Stimulated activated CD4-positive, alpha-beta T cell treated with anti-CD3 and anti-CD28 coated beads, Interleukin-2, amount 100 ng/mL, for 24 hours (primary cell): ENCODE data around the gene PI4KA.

Source experiments
- DNase-seq, 2 donors: peaks; one replicate each; pipeline ENCODE4 v3.0.0-alpha.2; 2020

The PI4KA gene

DNA sequence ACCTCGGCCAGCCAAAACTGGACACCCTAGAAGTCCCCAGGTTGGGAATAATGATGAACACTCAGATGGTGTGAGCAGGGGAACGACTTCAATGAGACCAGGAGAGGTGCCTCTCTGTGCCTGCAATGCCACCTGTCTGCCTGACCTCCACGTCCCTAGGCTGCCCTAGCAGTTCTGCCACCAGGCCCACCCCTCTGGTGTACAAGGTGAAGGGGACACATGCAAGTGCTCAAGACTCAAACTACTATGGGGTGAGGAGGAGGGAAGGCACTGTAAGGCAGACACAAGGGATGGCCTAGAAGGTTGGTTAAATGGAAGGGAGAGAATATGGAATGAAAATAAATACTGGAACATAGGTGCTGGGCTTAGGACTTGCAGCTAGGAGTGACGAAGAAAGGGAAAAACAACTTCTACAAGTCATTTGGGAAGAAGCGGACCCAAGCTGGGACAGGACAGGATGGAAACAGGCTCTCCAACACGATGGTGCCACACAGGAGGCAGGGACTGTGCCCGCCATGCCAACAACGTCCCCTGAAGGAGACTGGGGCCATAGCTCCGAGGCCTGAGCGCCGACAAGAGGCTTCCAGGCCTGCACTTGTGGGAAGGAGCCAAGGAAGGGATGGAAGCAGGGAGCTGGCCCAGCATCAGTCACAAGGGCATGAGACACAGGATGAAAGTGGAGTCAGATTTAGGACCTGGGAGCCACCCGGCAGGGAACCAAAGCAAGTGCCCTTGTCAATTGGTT lies 66.2 kb downstream of the PI4KA start:
- DNase-seq, result no peak

DNA sequence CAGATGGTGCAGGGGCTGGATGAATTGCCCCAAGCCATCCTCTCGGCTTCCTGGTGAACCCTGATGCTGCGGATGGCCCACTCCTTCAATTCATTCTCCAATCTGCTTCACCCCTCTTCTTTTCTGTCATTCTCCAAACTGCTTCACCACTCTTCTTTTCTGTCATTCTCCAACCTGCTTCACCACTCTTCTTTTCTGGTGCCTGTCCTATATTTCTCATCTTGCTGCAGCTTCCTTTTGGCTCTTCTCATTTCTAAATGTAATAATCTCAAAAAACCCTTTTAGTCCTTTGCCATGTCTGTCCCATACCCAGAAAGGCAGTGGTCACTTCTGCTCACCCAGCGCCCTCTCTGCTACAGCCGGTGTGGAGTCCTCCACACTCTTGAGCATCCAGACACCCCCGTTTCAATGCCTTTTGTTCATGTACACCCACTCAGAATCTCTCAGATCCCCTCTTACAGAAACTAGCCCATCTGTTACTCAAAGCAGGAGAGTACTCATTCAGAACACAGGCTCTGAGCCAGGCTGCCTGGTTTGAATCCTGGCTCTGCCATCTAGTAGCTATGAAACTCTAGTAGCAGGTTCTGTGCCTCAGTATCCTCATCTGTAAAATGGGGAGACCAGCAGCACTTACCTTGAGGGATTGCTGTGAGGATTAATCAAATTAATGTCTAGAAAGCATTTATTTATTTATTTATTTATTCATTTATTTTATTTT lies 69.8 kb downstream of the PI4KA start:
- no peak for DNase-seq

DNA sequence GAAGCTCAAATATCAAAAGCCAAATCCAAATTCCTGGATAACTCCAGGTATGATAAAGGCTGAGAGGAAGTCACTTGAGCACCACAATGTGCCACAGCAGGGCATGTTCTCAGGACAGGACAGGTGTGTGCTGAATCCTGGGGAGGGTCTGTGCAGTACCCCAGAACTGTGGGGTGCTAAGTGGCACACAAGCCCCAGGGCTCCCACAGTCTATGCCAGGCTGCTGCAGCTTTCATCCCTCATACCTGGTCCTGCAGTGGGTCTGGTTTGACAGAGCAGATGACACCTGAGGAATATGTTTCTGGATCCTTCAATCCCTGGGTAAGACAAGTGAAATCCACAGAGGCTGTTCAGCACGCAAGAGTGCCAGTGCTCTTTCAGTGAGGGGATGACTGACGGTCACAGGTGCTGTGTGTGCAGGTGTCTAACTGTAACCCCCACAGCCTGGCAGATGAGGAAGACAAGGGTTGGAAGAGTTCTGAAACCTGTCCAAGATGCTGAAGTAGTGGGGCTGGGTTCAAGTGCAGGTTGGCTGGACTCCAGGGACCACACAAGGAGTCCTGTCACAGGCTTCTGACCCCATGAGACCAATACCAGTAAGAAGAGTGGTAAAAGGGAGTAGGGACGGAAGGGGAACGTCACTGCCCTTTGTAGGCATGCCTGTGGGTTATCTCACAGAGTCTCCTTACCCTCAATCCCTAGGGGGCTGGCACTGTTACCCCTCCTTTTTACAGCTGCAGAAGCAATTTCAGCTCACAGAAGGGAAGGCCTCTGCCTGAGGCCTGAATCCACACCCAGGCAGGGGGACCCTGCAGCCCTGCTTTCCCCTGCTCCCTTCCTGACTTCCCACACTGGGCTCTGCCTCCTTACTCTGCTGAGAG lies 70.6 kb downstream of the PI4KA start:
- DNase-seq, result no peak

DNA sequence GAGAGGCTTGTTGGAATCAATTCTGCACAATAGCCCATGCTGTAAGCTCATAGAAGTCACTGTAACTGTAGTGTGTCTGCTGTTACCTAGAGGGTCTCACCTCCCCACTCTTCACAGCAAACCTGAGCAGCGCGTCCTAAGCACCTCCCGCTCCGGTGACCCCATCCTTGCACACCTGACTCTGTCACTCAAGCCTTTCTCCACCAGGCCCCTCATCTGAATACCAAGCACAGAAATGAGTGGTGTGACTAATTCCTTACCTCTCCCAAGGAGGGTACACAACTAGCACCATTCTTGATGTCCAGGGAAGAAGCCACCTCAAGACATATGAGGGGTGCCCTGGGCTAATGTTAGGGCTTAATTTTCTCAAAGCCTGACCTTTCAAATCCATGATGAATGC lies 71.4 kb downstream of the PI4KA start:
- DNase-seq, result no peak

DNA sequence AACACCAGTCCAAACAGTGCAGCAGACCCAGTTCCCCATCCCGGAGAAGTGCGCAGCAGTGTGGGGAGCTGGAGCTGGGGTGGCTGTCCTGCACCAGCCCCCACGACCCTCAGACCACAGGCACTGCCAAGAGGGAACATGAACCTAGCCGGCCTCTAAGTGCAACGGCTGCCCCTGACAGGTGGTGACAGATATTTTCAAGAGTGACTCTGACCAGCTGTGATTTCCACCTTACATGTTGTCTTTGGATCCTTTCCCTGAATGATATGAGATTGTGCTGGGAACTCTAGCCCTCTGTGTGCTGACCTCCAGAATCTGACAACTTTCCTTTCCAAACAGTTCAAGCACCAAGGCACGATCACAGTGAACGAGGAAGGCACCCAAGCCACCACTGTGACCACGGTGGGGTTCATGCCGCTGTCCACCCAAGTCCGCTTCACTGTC lies 72.1 kb downstream of the PI4KA start:
- DNase-seq, result no peak

DNA sequence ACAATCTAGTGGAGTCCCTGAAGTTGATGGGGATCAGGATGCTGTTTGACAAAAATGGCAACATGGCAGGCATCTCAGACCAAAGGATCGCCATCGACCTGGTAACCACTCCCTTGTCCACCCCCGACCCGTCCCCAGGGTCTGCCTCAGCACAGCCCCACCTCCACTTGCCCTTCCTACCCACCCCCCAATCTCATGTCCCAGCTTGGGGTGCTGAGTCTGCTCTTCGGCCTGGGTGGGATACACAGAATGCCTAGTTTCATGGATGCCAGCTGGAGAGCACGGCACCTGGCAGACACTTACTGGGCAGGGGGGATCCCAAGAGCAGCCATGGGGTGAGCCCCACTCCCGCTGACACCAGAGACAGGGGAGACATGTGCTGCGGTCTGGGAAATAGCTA lies 72.6 kb downstream of the PI4KA start:
- DNase-seq, result no peak

DNA sequence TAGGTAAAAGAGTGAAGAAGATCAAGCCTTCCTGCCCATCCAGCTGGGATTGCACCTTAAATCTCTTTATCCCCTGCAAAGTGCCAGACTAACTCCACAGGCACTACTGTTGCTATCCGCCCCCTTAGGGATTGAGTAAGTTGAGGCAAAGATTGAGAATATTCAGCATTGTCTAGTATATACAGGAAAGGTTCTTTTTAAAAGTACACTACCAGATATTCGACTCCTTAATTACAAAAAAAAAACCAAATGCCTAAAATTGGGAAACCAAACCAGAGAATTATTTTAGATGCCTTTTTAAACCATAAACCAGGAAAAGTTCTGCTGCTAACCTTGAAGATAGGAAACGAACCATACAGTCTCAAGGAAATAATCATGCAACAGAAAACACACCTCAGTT lies 73.2 kb downstream of the PI4KA start:
- DNase-seq, result no peak

DNA sequence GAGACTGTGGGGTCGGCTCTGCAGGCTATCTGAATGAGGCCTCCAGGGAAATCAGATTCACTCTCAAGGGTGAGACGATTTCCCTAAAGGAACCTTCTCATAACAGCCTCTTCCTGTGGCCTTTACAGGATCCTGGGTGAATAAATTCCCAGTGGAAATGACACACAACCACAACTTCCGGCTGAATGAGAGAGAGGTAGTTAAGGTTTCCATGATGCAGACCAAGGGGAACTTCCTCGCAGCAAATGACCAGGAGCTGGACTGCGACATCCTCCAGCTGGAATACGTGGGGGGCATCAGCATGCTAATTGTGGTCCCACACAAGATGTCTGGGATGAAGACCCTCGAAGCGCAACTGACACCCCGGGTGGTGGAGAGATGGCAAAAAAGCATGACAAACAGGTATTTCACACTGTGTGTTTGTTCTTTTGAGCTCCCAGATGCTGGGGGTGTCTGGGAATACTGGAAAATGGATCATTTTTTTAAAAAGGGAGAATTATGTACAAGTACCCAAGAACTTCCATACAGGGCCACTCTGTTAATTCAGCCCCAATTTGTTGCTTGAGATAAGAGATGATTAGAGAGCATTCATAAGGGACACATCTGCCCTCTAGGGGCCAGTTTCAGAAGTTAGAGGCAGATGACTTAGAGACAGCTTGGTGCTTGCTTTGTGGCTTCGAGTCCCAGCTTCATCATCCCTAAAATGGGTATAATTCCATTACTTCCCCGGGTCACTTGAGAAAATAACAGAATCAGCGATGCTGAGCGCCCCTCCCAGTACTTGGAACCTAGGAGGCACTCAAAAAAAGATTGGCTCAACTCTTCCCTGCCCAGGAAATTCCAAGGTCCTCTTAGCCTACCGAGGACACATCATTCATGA lies 74.5 kb downstream of the PI4KA start:
- peak; percentile 27 to 46 for DNase-seq

DNA sequence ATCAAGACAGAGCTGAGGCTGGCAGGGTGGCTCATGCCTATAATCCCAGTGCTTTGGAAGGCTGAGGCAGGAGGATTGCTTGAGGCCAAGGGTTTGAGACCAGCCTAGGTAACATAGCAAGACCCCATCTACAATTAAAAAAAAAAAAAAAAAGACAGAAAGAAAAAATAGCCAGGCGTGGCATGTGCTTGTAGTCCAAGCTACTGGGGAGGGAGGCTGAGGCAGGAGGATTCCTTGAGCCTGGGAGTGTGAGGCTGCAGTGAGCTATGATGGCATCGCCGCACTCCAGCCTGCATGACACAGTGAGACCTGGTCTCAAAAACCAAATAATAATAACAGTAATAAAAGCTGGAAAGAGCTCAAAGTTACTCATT lies 75.3 kb downstream of the PI4KA start:
- DNase-seq, result no peak

DNA sequence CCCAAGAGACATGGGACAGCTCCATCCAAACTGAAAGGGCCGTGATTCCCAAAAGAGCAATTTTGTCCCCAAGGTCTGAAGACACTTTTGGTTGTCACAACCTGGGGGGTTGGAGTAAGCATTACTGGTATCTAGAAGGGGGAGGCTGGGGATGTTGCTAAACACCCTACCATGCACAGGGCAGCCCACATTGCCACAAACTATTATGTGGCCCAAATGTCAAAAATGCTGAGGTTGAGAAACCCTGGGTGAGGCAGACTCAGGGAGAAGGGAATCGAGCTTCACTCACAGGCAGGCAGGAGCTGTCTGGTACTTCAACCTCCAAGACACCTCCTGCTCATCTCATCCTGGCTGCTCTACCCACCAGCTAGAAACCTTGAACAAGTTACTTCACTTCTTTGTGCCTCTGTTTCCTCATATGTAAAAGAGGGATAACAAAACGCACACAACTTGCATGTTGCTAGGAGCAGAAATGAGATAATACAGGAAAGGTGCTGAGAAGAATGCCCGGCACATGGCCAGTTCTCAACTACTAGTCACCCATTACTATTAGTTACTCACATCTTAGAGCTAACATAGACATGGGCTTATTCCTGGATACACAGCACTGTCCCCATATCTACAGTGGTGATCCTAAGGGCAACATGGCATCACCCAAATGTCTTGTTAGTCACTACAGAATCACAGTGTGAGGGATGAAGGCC lies 75.9 kb downstream of the PI4KA start:
- DNase-seq, result no peak

DNA sequence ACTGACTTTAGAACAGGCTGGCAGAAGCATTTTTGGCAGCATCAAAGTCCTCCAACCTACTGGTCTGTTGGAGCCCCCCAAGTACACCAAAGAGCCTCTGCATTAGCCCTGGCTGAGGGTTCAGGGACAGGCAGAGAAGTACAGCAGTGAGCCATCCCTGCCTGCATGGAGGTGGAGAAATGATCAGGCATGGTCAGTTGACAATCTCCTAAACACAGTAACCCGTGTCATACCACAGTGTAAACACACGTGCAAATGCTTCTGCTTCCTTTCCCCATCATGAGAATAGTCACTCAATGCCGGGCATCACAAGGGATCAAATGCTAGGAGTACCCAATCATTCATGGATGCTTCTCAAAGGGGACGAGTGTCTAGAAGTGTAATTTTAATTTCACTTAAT lies 76.5 kb downstream of the PI4KA start:
- no peak for DNase-seq

DNA sequence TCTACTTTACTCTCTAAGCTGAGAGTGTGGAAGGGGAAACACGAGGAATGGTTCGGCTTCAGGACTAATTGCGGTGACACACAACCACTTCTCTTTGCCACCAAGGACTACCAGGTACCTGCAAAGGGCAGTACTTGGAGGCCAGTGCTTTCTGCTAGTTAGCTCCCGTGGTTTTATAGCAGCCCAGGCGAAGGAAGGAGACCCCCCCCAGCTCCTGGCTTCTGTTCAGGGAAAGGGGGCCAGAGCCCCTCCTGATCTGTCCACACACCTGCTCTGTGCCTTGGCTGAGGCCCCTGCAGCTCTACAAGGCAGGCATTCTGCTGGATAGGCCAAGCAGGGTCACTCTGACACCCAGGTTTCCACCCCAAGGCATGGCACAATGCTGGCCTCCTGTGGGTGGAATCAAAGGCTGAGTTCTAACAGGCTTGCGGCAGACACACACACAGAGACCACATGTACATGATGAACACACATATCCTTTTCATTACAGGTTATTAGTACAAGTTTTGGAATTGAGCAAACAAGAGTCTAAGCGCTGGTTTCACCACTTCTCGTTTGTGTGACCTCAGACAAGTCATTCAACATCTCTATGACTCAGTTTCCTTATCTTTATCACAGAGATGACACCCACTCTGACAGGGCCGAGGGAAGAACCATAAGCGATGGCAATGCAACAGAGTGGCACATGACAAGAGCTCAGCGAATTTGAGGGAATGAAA lies 77.2 kb downstream of the PI4KA start:
- peak; percentile 22 to 31 for DNase-seq

DNA sequence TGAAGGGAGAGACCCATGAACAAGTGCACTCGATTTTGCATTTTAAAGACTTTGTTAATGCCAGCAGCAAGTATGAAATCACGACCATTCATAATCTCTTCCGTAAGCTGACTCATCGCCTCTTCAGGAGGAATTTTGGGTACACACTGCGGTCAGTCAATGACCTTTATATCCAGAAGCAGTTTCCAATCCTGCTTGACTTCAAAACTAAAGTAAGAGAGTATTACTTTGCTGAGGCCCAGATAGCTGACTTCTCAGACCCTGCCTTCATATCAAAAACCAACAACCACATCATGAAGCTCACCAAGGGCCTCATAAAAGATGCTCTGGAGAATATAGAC lies 78.8 kb downstream of the PI4KA start:
- DNase-seq, result no peak

DNA sequence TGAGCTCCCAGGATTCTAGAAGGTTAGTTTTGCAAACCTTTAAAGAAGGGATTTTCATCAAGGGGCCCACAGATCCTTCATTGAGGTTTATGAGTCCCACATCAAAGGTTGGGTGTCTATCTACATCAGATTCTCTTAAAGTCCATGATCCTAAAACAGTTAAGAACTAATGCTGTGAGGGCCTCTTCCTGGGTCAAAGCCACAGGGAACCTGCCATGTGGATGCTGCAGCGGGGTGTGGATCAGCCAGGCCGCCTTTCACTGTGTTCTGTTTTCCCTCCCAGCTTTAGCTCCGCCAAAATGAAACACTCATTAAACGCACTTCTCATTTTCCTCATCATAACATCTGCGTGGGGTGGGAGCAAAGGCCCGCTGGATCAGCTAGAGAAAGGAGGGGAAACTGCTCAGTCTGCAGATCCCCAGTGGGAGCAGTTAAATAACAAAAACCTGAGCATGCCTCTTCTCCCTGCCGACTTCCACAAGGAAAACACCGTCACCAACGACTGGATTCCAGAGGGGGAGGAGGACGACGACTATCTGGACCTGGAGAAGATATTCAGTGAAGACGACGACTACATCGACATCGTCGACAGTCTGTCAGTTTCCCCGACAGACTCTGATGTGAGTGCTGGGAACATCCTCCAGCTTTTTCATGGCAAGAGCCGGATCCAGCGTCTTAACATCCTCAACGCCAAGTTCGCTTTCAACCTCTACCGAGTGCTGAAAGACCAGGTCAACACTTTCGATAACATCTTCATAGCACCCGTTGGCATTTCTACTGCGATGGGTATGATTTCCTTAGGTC lies 79.4 kb downstream of the PI4KA start:
- no peak for DNase-seq

DNA sequence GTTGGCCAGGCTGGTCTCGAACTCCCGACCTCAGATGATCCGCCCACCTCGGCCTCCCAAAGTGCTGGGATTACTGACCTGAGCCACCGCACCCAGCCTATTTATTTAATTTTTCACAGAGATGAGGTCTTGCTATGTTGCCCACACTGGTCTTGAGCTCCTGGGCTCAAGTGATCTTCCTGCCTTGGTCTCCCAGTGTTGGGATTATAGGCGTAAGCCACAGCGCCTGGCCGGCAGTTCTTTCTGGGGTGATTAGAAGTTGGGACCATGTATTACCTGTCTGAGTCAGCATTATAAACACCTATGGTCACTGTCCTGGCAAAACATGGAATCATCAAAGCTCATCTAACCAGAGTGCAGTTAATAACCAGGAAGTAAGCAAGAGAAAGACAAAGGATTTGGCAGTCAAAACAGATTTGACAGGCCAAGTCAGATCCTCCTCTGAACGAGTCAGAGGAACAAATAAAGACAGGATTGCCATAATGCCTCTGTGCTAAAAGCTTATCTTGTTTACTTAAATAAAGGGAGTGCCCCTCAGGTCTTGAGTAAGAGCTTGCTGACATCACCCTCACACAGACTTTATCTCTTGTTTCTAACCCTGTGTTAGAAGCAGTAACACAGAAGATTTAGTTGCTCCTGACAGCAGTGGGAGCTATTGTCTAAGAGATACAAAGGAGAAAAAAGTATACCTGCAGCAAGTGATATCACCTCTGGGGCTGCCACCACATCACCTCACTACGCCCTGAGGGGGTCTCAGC lies 81.0 kb downstream of the PI4KA start:
- no peak for DNase-seq

DNA sequence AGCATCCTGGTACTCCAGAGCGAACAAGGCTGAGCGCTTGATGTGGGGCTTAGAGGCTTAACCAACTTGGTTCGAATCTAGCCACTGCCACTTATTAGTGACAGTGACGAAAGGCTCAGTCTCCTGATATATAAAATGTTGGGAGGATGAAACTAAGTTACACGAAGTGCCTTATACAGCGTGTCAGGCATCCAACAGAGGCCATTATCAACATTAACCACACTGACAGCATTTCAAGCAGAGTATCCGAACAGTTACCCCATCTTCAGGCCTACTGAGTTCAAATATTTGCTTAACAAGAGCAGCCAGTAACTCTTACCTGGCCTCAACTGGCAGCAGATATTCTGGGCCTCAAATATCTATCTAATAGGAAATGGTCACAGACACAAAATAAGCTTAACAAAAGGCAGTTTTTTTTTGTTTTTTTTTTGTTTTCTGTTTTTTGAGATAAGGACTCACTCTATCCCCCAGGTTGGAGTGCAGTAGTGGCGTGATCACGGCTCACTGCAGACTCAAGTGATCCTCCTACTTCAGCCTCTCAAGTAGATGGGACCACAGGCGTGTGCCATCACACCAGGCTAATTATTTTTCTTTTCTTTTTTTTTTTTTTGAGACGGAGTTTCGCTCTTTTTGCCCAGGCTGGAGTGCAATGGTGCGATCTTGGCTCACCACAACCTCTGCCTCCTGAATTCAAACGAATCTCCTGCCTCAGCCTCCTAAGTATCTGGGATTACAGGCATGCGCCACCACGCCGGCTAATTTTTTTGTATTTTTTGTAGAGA lies 81.8 kb downstream of the PI4KA start:
- DNase-seq, result no peak

DNA sequence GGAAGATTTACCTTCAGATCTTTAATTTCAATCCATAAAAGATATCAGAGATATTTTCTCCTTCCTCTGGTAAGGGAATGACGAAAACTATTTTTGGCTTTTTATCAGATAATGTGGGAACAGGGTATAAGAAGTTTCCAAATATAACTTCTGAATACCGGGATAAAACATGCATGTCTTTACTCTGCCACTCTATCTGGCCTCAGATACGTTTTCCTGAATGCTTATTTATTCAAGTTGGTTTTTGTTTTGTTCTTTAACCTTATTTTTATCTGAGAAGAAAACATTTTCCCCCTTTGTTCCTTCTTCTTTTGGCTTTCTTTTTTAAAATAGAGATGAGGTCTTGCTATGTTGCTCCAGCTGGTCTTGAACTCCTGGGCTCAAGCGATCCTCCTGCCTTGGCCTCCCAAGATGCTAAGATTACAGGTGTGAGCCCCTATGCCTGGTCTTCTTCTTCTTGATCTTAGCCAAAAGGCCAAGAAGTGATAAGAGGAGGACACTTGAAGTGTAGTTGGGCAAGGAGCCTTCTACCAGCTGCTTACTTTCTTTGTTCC lies 83.2 kb downstream of the PI4KA start:
- DNase-seq, result no peak

DNA sequence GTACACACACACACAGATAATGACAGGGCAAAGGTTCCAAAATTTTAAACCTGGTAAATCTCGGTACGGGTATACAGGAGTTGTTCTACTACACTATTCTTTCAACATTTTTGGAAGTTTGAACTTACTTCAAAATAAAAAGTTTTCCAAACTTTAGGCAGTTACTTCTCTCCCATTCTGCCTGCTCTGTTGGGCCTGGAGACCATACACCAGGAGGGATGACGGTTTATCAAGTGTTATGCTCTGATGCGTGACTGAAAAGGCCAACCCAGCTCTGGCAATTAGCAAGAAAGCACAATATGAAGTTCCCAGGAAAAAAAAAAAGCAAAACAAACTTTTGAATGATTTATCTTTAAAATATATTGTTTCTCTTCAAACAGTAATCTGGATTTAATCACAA lies 83.7 kb downstream of the PI4KA start:
- no peak for DNase-seq

DNA sequence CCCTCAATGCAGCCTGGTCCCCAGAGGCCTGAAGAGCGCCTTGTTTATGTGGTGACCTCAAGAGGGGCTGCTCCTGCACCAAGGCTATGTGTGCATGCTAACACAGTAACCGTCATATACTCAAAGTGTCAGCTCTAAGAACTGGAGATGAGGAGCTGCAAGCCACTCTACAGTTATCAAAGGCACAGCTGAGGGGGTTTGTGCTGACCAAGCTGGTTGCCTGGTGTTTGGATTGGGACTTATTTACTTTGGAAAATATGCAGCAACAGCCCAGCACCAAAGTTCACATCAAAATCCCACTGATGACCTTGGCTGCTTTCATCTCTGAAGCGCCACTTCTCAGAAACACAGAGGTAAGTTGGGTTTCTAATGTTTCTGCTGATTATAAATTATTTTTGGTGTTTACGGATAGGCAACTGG lies 84.8 kb downstream of the PI4KA start, which contains the start of gene SERPIND1:
Gene SERPIND1 (plus strand): TSS at position 321 of the 420 bp plus-strand sequence. CDS start 5,200 bp downstream, outside the sequence.
- DNase-seq, result no peak
